HPDE6-E6E7 (cell line): ENCODE data around the gene ACOX3.
"Not testable (repeated sequence)": the region's sequence is repeated elsewhere in the genome, so short reads cannot be mapped to it uniquely, and the experiment has no call there.

Experiments used
- DNase-seq: peaks from one replicate; pipeline ENCODE4 v3.0.0; 2011; ENCODE audit warnings: missing footprints; ENCODE audit errors: extremely low spot score

The ACOX3 gene

GRCh38 chr4:8387194-8387593, 53.3 kb downstream of the ACOX3 start:
- no peak for DNase-seq

DNA sequence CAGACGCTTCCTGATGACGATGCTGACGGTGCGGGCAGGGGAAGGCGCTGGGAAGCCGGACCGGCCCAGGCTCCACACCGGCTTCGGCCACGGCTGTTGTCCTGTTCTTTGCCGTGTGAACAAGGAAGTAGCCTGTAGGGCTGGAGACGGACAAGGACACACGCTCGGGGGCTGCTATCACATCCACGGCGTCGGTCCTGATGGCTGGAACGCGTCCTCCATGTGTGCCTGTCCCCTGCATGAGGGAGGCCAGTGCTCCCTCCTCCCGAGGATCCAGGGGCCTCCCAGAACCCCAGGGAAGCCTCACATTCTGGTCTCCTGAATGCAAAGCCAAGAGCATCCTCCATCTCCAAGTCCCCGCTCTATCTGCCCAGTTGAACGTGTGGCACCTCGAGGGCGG, 53.8 kb downstream of the ACOX3 start:
- DNase-seq = no peak

- DNase-seq = not testable (repeated sequence)
Measured at GRCh38 chr4:8386131-8386530, 54.4 kb downstream of the ACOX3 start.

GRCh38 chr4:8385611-8386010, 54.9 kb downstream of the ACOX3 start:
- no peak for DNase-seq

GRCh38 chr4:8385106-8385505, 55.4 kb downstream of the ACOX3 start:
- DNase-seq = no peak

DNA sequence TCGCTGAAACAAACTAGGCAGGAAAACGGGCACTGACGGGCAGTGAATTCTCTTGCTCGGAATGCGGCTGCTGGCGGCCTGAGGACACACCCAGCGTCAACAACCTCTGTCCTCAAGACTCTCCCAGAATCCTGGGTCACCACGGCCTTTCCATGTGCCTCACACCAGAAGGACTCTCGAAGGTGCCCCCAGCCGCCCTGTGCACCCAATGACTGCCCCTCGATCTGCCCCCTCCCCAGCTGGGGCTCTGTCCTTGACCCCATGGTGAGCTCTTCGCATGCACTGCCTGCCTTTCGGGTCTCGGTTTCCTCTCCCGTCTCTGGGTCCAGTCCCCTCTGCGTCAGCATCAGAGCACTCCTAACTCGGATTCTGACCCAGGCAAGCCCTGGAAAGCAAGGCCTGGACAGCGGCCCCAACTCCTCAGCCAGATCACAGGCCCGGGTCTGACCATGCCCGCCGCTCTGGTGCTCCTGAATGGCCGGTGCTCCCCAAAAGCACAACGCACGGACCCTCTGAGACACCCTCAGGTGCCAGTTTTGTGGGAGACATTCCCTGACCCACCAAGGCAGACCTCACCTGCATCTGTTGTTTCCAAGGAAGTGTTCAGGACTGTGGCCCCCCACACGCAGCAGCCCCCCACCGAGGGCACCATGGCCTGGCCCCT, 56.0 kb downstream of the ACOX3 start:
- no peak for DNase-seq

DNA sequence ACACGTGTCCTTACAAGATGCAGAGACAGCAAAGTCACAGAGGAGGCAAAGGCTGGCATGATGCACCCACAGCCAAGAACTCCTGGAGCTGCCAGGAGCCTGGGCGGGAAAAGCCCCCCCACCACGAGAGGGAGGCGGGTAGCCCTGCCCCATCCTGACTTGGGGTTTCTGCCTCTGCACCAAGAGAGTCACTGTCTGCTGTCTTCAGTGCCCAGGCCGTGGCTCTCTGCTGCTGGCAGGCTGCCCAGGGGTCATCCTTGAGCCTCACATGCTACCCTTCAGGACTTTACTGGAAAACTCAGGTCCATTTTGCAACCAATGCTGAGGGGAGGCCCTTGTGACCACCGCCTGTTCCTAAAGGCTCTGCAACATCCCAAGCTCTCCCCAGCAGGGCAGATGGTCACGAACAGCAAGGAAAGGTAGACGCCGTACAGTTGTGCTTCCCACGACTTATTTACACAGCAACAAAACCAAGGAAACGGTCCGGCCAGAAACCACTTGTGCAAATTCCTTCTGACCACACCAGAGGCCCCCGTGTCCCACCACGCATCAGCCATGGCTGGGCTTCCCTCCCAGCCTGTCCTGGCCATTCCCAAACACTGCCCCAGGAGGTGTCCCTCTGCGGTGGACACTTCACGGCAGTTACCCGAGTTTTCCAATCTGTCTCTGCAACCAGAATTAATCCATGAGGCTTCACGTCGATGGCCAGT, 56.9 kb downstream of the ACOX3 start:
- no peak for DNase-seq

DNA sequence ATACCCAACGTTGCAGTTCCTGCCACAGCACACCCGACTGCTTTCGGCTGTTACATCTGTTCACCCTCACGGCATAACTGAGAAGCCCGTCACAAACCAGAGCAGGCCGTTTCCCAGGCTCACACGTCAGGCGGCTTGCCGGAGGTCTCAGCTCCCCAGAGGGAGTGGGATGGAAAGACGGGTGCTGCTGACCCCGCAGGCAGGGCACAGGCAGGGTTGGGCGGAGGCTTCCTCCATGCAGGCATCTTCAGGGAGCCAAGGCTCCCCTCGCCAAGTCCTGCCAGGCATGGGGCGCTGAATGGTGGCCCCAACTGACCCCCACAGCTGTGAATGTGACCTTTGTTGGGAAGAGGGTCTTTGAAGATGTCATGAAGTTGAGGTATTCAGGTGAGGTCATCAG, 57.5 kb downstream of the ACOX3 start:
- DNase-seq = no peak

- DNase-seq = no peak
Measured at GRCh38 chr4:8381814-8382581, 58.5 kb downstream of the ACOX3 start.

- no peak for DNase-seq
Measured at GRCh38 chr4:8380511-8381415, 59.8 kb downstream of the ACOX3 start.

DNA sequence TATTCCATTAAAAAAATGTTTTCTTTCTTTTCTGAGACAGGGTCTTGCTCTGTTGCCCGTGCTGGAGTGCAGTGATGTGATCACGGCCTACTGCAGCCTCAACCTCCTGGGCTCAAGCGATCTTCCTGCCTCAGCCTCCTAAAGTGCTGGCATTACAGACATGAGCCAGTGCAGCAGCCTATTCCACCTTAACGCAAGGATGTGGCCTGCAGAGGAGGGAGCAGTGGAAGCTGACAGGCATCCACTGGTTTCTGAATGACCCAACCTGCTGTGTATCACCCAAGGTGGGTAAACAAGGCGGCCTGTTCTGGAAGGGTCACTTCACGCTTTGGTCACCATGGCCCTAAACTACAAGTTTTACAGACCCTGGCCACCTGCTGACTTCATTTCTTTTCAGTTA, 60.8 kb downstream of the ACOX3 start:
- DNase-seq = no peak

- DNase-seq = no peak
Measured at GRCh38 chr4:8379281-8379680, 61.2 kb downstream of the ACOX3 start.

DNA sequence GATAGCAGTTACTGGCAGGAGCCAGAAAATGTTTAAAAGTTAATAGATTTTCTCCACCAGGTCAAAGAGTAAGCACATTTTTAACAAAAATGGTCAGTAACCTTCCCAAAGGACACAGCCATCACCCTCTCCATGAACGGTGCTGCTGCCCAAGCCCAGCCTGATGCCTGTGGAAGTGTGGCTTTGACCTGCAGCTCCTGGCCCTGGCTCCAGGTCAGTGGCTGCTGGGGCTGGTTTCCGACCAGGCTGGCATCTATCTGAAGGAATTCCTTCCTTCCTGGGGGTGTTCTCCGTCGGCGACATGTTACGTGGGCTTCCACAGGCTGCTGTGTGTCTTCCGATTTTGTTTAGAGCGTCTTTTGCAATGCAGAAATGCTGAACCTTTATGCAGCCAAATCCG, 61.7 kb downstream of the ACOX3 start:
- no peak for DNase-seq

GRCh38 chr4:8378101-8378724, 62.3 kb downstream of the ACOX3 start:
- no peak for DNase-seq

DNA sequence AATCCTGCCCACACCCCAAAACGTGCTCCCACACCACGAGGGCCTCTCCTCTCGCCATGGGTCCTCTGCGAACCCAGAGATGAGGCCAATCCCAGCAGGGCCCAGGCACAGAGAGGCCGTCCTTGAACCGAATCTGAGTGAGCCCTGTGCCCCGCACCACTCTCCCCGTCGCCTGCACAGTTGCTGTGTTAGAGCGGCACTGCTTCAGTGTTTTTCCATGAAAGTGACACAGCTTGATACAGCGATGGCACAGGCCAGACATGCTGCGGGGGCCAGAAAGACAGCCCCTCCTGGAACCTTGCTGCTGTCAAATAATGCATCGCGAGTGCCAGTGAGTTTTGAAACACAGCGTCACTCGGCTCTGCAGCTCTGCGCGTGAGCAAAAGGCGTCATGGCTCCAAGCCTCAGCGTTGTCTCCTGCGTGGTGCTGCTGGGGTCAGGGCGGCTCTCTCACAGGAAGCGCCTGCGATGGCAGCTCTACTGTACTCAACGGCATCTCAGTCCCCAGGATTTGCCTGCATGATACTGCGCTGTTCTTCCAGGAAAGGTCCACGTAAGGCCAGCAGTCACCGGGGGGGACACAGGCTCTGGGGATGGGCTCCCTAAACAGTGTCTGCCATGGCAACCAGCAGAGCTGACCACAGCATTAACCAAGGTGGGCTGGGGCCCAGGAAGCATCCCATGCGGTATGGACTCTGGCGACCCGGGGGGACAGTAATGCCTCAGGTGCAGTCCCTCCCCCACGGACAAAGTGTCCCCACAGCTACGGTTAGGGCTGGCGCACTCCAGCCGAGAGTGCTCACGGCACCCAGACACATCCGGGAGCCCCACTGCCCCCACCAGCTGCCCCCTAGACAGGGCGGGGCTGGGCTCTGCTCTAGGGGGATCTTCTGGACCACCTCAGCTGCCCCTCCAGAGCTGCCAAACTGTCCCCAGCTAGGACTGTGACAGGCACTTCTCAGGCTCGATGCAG, 63.1 kb downstream of the ACOX3 start:
- DNase-seq = no peak

- DNase-seq = no peak
Measured at GRCh38 chr4:8376361-8377102, 64.0 kb downstream of the ACOX3 start.

- DNase-seq = no peak
Measured at GRCh38 chr4:8374851-8375649, 65.5 kb downstream of the ACOX3 start.

GRCh38 chr4:8373973-8374545, 66.5 kb downstream of the ACOX3 start:
- no peak for DNase-seq
